Activated CD4-positive, alpha-beta T cell treated with anti-CD3 and anti-CD28 coated beads, Interleukin-2, amount 50 U/mL, for 1 hour (primary cell): ENCODE data around the gene MYO10.
"Not testable (repeated sequence)": the region's sequence is repeated elsewhere in the genome, so short reads cannot be mapped to it uniquely, and the experiment has no call there.

Experiments
- DNase-seq: peaks from one replicate; pipeline ENCODE4 v3.0.0-alpha.2; 2020

Gene MYO10

GRCh38 chr5:16737620-16738364, 198.3 kb downstream of the MYO10 start:
- no peak for DNase-seq

DNA sequence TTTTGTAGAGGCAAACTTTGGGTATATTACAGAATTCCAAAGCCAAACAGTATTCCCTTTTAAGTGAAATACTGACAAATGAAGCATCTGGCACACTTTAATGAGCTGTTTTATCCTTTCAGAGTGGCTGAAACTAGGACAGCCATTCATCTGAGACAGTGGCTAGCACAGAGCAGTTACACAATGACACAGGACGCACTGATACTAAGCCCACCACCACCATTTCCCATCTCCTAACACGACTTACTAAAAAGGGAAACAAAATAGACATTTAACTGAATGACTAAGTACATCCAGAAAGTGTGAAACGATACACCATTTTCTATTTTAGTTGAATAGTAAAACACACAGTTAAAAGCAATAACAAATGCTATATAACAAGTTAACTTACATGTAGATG, 198.9 kb downstream of the MYO10 start:
- DNase-seq: no peak

DNA sequence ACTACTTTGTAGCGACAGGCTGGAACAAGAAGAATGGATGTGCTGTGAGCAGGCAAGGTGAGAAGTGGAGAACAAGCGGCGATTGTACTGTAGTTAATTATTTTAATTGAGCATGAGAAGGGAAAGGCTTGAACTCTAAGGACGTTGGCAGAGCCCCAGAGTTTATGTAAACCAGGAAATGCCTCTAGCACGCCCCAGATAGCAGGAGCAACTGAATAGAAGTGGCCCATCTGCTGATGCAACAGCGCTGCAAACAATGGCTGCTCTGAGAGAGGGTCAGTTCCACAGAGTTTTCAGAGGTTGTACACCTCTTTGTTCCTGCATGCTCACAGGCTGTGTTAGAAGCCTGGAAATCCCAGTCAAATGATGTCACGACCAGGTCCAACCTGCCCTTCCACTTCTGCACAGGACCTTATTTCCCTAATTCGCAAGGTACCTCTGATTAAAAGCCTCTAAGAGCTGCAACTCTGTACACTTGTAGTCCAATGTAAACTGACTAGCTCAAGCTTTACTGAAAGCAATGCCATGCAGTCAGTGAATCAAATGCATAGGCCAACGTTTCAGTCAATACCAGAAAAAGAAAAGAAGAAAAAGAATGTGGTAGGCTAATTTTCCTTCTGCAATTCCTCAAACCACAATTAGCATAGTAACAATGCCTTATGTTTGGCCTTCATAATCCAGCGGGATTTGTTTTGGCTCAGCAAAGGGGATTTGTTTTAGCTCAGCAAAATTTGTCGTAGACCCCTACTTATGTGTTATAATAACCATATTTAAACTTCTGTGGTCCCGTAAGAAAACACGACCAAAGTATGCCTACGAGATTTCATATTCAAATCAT, 199.7 kb downstream of the MYO10 start:
- no peak for DNase-seq

- no peak for DNase-seq
Observed at GRCh38 chr5:16735101-16736060, 200.7 kb downstream of the MYO10 start.

DNA sequence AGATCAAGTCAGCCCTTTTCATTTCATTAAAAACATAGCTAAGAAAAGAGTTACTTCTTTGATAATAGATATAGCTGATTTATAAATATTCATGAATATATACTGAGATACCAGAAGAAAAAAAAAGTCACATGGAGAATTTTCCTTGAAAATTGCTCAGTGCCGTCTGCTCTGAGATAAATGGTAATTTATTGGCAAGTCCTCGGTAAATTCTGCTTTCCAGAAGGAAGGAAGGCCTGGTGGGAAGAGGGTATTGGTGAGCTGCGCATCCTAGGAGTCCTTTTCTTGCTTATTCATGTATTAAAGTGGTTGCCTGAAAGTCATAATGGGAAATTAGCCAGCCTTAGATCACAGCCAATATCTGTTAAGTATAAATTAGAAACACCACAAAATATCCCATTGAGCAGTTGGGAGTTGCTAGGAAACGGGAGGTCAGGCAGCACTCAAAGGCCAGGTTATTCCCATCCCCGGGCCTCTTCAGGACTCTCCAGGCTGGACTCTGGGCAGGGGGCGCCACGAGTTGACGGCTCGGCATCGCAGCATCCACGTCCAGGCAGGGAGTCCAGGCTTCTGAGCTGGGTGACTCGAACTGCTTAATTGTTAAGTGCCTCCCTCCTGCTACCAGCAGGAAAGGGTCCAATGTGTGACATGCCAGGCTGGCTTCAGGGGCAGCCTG, 202.6 kb downstream of the MYO10 start:
- DNase-seq: no peak

- DNase-seq: no peak
Observed at GRCh38 chr5:16732356-16732755, 203.7 kb downstream of the MYO10 start.

DNA sequence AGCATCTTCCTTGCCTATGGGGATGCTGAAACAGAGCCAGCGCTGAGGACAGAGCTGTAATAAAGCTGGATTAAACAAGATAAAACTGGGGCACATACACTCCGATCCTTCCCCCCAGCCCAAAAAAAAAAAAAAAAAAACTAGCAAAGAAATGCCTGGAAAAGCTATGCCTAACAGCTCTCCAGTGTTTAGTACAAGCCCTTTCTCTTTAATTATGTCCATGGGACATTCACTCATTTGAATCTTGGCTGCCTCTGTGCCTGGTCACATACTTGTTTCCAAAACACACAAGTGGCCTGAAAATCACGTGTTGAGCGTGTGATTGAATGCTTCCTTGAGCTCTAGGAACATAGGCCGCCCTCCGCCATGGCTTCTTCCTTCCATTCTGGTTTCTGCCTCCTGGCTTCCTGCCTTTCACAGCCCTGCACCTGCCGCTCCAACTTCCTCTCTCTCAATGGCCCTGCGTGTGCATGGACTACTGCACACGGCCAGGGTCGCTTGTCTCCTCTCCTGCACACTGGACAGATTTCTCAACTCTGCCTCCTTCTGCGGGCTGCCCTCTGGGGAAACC, 208.2 kb downstream of the MYO10 start:
- no peak for DNase-seq

DNA sequence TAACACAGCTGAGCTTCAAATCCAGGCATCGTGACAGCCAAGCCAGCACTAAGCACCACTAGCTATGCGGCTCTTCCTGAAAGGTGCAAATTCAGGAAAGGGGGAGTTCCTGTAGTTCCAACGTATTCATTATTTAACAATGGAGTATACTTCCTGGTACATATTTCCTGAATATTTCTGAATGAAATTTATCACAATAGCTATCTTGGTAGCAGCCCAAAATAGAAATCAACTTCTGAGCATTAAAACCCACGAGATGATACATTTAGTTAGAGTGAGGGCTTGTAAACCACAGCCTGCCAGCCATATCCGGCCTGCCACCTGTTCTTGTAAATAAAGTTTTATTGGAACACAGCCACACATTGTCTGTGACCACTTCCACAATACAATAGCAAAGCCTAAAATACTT, 209.5 kb downstream of the MYO10 start:
- DNase-seq: no peak

DNA sequence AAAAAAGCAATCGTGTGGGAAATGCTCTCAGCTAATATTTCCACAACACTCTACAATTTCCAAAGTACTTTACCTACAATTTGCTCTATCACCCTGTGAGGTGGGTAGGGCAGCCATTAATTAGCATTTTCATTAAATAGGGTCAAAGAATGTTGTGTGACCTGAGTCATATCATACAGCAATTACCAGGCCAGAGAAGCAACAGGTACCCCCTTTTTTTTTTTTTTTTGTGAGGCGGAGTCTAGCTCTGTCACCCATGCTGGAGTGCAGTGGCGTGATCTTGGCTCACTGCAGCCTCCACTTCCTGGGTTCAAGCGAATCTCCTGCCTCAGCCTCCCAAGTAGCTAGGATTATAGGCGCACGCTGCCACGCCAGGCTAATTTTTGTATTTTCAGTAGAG, 210.5 kb downstream of the MYO10 start:
- DNase-seq: no peak

DNA sequence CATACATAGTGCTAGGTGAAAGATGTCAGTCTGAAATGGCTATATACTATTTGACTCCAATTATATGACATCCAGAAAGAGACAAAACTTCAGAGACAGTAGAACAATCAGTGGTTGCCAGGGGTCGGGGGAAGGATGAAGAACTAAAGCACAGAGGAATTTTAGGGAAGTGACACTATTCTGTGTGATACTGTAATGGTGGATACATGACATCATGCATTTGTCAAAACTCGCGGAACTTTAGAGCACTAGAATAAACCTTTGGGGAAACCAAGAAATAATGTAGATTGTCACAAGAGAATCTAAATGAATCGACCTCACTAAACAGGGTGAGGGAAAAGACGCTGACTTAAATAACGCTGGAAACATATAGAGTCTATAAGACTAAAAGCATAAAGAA, 212.3 kb downstream of the MYO10 start:
- no peak for DNase-seq

GRCh38 chr5:16722097-16722495, 214.0 kb downstream of the MYO10 start:
- no peak for DNase-seq

- no peak for DNase-seq
Observed at GRCh38 chr5:16721151-16722096, 214.7 kb downstream of the MYO10 start.

DNA sequence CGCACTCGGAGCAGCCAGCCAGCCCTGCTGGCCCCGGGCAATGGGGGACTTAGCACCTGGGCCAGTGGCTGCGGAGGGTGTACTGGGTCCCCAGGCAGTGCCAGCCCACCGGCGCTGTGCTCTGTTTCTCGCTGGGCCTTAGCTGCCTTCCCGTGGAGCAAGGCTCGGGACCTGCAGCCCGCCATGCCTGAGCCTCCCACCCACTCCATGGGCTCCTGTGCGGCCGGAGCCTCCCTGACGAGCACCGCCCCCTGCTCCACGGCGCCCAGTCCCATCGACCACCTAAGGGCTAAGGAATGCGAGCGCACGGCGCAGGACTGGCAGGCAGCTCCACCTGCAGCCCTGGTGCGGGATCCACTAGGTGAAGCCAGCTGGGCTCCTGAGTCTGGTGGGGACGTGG, 218.1 kb downstream of the MYO10 start:
- DNase-seq: not testable (repeated sequence)

- DNase-seq: no peak
Observed at GRCh38 chr5:16713386-16713928, 222.6 kb downstream of the MYO10 start.

- DNase-seq: no peak
Observed at GRCh38 chr5:16712620-16713019, 223.5 kb downstream of the MYO10 start.

DNA sequence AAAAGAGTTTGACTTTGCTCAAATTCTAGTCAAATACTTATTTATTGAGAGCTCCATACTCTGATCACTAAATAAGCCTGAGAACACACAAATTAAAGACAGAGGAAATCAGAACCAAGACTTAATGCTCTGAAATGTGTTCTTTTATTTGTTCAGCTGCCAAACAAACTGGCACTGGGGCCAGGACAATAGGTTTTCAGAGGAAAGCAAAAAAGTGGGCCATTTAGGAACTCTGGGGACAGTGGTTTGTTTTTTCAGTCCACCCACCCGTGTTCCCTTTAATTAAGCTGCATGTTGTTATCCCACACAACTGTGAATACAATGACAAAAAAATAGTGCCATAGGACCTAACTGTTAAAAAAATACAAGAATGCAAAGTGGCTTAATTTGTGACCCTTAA, 223.9 kb downstream of the MYO10 start:
- DNase-seq: no peak

DNA sequence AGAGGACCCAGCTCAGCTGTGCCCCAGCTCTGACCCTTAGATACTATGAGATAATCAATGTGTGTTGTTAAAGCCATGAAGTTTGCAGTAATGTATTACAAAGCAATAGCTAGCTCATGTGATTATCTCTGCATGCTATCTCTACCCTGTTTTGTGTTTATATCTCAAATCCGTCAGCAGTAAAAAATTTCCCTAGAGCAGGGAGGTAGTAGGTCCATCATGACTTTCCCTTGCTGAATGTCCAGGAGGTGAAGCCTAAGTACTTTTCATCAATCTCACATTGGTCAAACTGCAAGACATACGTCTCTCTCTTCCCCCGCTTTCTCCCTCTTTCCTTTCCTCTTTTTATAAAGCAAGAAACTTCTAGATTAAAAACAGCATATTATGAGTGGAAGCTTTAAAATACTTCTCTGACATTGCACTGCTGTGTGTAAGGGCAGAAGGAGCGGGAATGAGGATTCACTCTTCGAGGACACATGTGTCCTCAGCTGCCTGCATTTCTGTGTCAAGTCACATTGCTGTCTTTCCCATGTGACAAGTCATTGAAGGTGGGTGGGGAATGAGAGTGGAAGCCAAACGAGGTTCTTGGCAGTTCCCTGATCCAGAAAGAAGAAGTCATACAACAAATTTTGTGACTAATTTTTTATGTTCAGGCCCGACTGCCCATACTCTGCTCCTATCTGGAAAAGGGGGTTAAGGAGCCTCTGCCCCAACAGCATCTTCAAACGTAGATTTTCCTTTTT, 226.2 kb downstream of the MYO10 start:
- no peak for DNase-seq

DNA sequence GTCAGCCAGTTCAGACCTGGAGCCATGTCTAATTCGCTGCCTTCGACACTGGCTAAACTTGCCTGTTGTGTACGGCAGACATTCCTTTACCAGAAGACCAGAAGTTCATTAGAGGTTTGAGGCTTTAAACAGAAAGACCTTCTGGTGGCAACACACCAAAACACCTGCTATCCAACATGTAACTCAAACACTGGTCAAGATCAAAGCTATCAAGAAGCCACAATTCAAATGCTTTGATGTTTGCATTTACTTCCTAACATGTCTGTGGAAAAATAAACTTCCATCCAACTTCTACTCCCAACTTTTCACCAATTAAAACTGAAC, 228.3 kb downstream of the MYO10 start:
- no peak for DNase-seq

- no peak for DNase-seq
Observed at GRCh38 chr5:16707168-16707868, 228.8 kb downstream of the MYO10 start.
